Activated CD8-positive, alpha-beta memory T cell treated with anti-CD3 and anti-CD28 coated beads for 48 hours (primary cell): ENCODE results near the gene PRPF19.
A peak's percentile ranks its signal among the peaks of the same experiment; 100 is the strongest.

ENCODE experiments used
- DNase-seq, 3 experiments: peaks; one replicate each; pipeline ENCODE4 v3.0.0-alpha.2; 2020; ENCODE audit warnings: low read depth in 2 of 3, low spot score in 2 of 3

PRPF19 gene

GRCh38 chr11:60906132-60906972 is at the start of gene PRPF19:
Gene PRPF19, minus strand, starts transcription at chr11:60906585. Its CDS starts 203 bp downstream, at chr11:60906382.
- peak; percentile 95 to 98 (median 97) for DNase-seq

- no peak for DNase-seq
Observed at GRCh38 chr11:60955571-60955970, 49.2 kb upstream of the PRPF19 start.

- DNase-seq = no peak
Observed at GRCh38 chr11:60954421-60954820, 48.0 kb upstream of the PRPF19 start.

DNA sequence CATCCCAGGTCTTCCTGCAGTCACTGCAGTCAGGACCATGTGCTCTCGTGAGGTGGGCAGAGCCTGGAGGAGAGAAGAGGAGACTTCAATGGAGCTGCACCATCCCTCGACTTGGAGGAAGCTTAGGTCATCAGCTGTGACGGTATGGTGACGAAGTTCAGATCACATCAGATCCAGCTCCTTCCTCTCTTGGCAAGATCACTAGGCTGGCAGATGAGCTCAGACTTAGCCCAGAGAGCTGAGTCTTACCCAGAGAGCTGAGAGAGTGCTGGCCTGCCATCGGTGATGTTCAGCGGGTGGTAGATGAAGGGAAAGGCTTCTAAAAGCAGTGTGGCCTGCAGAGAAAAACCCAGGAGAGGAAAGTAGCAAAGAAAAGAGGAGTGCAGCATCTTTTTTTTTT is 47.4 kb upstream of the PRPF19 start:
- DNase-seq = no peak

GRCh38 chr11:60952742-60953170 is 46.4 kb upstream of the PRPF19 start:
- no peak for DNase-seq

DNA sequence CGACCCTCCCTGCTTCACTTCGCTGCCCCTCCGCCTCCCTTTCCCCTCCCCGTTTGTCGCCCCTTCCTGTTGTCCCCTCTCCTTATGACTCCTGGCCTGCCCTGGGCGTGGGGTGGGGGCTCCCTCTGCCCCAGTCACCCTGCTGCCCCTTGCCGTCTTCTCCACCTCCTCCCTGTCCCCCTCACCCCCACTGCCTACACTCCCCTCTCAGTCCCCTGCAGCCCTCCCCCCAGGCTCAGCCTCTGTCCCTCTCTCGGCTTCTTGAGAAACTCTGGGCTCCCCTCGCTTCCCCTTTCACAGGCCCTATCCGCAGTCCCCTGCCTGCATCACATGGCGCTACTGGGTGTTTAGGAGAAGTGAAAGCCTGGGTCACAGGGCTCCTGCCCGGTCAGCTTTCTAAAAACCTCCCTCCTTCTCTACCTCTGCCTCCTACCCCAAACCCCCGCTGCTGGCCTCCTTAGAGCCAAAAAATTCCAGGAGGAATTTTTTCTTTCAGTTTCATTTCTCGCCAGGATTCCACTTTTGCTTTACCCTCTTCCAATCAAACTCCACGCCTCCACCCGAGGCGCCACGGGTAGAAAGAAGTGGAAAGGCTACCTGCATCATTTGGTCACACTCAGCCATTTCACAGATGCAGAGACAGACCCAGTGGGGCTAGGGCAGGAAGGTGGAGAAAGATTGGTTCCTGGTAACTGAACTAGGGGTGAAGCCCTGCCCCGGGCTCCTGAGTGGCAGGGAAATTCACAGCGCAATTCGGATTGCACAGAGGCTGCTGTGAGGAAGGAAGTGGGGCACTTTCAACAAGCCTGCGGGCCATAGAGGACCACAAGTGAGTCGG is 45.7 kb upstream of the PRPF19 start, which contains the start of gene SLC15A3:
Gene SLC15A3, minus strand, starts transcription at position 273 of the 838 bp plus-strand sequence. CDS start 625 bp downstream, outside the sequence.
- DNase-seq = no peak

- no peak for DNase-seq
Observed at GRCh38 chr11:60951606-60951903, 45.2 kb upstream of the PRPF19 start.

DNA sequence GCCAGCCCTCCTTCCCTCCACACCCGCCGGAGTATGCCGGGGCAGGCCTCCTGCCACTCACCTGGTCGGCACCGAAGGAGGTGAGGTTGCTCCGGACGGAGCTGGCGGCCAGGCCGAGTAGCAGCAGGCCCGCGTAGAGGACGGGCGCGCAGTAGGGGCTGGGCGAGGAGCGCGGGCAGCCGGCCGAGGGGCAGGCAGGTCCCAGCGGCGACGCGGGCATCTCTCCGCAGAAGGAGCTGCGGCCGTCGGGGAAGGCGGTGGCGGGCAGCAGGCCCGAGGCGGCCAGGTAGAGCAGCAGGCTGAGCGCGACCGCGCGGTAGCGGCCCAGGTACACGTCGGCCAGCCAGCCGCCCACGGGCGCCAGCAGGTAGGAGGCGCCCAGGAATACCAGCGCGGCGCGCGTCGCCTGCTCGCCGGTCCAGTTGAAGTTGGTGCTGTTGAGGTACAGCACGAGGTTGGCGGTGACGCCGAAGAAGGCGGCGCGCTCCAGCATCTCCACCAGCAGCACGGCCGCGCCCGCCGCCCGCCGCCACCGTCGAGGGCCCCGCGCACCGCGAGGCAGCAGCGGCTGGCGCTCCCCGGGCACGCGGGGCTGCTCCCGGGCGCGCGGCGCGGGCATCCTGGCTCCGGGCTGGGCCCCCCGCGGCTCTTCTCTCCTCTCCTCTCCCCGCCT is 44.7 kb upstream of the PRPF19 start:
- DNase-seq = no peak

DNA sequence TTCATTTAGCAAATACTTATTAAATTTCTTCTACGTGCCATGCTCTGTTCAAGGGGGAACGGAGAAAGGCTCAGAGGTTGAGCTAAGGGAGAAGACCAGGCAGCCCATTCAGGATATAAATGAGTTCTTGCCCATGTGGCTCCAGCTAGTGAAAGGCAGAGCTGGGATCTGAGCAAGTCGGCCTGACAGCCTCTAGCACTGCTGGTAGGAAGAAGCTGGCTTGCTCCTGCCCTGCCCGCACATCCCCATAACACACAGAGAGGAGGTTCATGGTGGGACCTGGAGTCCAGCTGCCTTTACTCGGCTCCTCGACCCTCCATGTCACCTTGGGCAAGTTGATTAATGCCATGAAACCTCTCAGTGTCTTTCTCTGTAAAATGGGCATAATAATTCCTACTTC is 43.6 kb upstream of the PRPF19 start:
- no peak for DNase-seq

DNA sequence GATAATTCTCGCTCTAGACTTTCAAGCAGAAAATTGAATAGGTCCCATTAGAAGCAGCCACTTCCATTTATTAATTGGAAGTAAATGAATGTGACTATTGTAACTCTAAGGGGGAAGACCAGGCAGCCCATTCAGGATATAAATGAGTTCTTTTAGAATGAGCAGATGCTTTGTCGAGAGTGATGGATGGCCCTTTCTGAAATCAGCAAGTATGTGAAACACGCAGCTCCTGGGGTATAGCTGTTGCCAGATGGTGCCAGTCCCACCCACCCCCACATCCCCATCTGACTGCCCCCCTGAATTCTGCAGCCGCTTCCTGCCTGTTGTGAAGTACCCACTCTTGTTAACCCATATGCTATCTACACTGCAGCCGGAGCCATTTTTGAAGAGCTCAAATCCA is 41.9 kb upstream of the PRPF19 start:
- no peak for DNase-seq

GRCh38 chr11:60947700-60948099 is 41.3 kb upstream of the PRPF19 start:
- DNase-seq = no peak

- DNase-seq = no peak
Observed at GRCh38 chr11:60946601-60947264, 40.3 kb upstream of the PRPF19 start.

DNA sequence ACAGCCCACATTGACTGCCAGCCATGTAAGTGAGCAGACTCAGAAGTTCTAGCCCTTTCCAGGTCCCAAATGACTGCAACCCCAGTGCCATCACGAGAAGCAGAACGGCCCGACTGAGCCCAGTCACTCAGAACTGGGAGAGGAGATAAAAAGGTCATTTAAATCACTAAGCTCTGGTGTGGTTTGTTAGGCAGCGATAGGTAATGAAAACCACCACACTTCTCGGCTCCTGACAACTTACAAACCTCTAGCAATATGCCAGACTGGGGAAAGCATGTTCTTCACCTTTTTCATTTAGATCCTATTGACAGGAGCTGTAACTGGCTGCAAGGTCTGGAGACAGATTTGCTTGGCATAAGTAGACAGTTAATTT is 38.9 kb upstream of the PRPF19 start:
- DNase-seq = no peak

DNA sequence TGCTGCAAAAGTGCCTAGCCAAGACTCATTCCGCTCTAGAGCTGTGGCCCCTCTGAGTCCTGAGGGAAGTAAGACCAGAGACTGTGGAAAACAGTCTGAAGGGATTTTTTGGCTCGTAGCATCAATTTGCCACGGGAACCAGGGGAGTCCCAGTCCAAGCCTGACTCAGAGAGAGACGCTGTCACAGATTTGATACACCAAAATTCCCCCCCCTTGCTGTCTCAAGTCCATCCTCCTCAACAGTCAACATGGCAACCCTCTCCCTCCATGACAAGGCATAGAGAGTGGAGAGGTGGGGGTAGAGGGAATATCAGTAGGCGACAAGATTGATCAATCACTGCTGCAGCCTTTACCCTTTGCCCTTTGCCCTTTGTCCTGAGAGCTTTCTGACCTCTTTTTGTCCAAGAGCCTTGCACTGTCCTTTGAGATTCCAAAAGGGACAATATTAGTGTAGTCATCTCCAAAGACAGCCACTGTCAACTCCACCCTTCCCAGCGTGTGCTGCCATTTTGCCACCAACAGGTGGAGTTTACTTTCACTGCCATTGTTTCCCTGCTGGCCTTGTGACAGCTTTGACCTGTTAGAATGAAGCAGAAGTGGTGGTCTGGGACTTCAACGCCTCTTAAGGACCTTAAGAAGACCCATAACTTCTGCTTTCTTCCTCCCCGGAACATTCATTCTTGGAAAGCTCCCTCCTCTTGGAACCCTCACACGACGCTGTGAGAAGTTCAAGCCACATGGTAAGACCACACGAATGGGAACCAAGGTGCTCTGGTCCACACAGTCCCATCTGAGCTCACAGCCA is 38.3 kb upstream of the PRPF19 start:
- DNase-seq = no peak

GRCh38 chr11:60942970-60943565 is 36.7 kb upstream of the PRPF19 start:
- no peak for DNase-seq

DNA sequence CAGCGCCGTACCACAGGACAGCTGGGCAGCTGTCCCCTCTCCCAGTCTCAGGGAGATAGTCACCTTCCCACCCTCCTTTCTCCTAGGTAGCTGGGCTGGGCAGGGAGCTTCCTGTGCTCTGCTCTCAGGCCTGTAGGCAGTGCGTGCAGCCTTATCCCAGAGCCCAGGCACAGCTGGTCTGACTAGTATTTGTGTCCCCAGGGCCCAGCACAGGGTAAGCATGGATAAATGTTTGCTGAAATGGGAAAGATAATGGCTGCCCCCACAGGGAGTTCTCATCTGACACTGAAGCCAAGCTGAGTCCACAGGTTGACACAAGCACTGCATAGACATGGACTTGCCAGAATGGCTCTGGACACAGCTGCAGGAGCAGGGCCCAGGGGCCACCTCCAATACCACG is 35.8 kb upstream of the PRPF19 start:
- DNase-seq = no peak

- no peak for DNase-seq
Observed at GRCh38 chr11:60941371-60942119, 35.2 kb upstream of the PRPF19 start.

DNA sequence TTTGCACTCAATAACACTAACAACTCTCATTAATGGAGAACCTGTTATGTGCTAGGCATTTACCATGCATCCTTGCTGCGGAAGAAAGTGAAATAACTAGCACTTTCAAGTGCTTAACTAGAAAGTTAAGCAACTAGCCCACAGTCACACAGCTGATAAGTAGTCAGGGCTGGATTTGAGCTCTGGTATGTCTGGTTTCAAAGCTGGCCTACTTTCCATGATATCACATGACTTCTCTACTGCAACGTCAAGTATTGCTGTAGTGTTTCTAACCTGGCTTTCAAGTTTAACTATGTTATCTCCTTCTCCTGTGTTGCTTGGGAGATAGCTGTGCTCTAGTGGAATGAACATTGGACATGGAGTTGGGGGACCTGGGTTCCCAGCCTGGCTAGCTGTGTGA is 33.5 kb upstream of the PRPF19 start:
- DNase-seq = no peak

DNA sequence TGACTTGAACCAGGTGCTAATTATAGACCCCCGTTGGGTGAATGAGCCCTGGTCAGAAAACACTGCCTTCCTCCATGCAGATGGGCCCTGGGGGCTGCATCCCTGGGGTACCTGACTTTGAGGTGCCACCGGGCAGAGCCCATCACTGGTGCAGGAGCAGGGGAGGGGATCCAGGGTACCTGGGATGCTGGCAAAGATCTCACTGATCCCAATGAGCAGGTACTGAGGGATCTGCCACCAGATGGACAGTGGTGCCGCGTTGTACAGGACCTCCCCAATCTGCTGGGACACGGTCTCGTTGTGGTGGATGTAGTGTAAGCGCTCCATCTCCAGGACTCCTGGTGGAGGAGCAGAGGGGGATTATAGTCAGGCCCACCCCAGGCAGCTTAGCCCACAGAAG is 32.9 kb upstream of the PRPF19 start:
- DNase-seq = no peak
